Measurements from ENCODE around the gene TMEM161A.
"Not testable (repeated sequence)": the region's sequence is repeated elsewhere in the genome, so short reads cannot be mapped to it uniquely, and the experiment has no call there.

The TMEM161A gene

GRCh38 chr19:19152668-19153384 is 14.5 kb upstream of the TMEM161A start:
- no peak for DNase-seq (ENCODE audit: low read depth)
- H3K4me3 ChIP-seq (ENCODE audit: low read depth, low read length), result no peak overlapping the region
- no peak for TF ChIP-seq CTCF (IDR thresholded peaks at IDR 0.05; ENCODE audit: low read depth, low read length, missing control alignments)

DNA sequence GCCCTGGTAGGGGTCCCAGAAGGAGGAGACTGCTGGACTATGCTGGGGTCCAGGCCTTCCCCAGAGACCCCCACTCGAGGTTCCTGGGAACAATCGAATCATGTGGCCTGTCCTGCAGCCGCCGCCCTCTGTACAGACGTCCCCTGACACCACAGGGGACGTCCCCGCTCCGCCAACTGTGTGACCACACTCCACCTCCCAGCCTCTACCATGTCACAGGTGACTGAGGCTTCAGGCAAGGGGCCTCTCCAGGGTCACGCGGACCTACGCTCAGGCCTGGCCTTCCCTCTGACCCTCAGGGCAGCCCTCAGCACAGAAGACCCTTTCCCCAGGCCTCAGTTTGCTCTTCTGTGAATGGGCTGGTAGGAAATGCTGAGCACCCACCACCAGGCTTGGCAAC is 13.1 kb upstream of the TMEM161A start:
- H3K4me3 ChIP-seq (ENCODE audit: low read depth, low read length), result no peak overlapping the region
- no peak for TF ChIP-seq CTCF (IDR thresholded peaks at IDR 0.05; ENCODE audit: low read depth, low read length, missing control alignments)
- DNase-seq (ENCODE audit: low read depth), result no peak

DNA sequence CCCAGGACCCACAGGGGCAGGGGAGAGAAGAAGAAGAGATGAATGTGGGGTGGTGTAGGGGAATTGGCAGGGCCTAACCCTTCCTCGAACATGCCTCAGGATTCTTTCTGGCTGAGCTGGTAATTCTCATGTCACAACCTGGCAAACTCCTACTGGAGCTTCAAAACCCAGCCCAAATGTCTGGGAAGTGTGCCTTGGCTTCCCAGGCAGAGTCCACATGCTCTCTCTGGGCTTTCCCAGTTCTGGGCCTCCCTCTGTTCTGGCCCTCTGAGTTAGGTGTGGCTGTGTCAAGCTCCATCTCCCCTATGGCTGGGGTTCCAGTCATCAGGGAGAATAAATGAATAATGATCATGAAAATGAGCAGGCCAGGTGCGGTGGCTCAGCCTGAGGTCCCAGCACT is 11.2 kb upstream of the TMEM161A start:
- no peak for DNase-seq (ENCODE audit: low read depth)
- TF ChIP-seq CTCF (IDR thresholded peaks at IDR 0.05; ENCODE audit: low read depth, low read length, missing control alignments), result no peak
- no peak overlapping the region for H3K4me3 ChIP-seq (ENCODE audit: low read depth, low read length)

DNA sequence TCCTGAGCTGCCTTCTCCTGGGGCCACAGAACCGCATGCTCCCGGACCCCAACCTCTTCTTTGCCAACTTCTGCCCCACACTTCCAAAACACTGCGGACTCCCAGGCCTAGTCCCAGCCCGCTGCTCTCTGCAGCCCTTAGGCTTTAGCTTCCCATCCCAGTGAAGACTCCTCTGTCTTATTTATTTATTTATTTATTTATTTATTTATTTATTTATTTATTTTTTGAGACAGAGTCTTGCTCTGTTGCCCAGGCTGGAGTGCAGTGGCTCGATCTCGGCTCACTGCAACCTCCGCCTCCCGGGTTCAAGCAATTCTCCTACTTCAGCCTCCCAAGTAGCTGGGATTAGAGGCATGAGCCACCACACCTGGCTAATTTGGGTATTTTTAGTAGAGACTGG is 10.2 kb upstream of the TMEM161A start:
- not testable (repeated sequence) for H3K4me3 ChIP-seq (ENCODE audit: low read depth, low read length); DNase-seq (ENCODE audit: low read depth)

GRCh38 chr19:19147344-19147743 is 9.1 kb upstream of the TMEM161A start:
- H3K4me3 ChIP-seq (ENCODE audit: low read depth, low read length), result no peak overlapping the region
- no peak for DNase-seq (ENCODE audit: low read depth)
- TF ChIP-seq CTCF (IDR thresholded peaks at IDR 0.05; ENCODE audit: low read depth, low read length, missing control alignments), result no peak

DNA sequence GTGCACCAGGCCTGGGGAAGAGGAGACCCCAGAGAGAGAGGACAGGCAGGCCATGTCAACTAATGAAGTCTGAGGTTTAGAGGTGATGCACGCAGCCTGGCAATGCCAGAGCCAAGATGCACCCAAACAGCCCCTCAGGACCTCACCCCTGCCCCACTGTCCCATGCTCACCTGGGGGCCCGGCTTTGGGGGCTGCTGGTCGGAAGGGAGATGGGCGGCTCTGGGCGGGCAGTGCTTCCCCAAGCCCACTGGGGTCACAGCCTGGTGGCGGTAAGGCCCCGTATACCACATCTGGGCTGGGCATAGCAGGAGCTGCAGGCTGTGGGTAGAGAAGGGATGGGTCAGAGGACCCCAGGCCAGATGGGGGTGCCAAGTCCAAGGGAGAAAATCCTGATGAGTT is 8.6 kb upstream of the TMEM161A start:
- no peak overlapping the region for H3K4me3 ChIP-seq (ENCODE audit: low read depth, low read length)
- DNase-seq (ENCODE audit: low read depth), result no peak
- TF ChIP-seq CTCF (IDR thresholded peaks at IDR 0.05; ENCODE audit: low read depth, low read length, missing control alignments), result no peak

DNA sequence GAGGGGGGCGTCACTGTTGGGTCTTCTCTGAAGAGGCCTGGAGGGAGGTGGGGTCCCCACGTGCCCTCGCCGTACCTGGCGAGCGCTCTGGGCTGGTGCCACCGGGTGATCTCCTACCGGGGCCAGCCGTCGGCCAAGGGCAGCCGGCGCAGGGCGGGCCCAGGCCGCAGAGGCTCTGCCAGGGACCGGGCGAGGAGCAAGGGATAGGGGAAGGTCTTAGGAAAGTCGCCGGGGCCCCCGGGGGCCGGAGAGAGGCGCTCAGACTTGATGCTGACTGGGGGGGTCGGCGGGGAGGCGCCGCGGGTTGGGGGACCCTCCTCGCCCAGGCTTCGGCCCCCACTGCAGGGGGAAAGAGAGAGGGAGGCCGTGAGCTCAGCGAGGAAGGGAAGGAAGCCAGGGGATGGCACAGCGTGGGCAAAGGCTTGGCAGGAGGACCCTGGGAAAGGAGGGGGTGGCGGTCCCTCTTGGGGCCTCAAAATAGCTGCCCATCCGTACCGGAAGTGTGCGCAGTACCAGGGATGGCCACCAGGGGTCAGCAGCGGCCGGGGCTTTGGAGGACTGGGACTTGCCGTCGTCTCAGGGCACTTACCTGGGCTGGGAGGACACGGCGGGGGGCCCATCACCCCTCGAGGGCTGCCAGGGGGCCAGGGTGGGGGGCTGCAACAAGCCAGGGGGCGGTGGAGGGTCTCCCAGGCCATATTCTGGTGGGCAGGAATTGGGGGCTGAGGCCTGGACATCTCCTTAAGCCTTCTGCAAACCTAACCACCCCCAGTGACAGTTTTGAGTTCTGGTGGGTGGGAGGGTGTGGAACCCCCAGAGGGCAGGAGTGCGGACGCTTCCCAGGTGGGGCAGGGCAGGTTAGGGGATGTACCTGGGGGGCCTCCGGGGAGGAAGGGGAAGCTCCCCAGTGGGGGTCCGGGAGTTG is 7.7 kb upstream of the TMEM161A start:
- DNase-seq (ENCODE audit: low read depth), result no peak
- no peak overlapping the region for H3K4me3 ChIP-seq (ENCODE audit: low read depth, low read length)

More for the DNA sequence above, 7.7 kb upstream of the TMEM161A start:
- peak; percentile 96 for TF ChIP-seq CTCF (IDR thresholded peaks at IDR 0.05; ENCODE audit: low read depth, low read length, missing control alignments)

Data from GM12864 (cell line).